Ecto neural progenitor cell (in vitro differentiated cells): ENCODE measurements around the gene PCBP3.
"Not testable (repeated sequence)": the region's sequence is repeated elsewhere in the genome, so short reads cannot be mapped to it uniquely, and the experiment has no call there.

Experiments used
- DNase-seq: peaks from one replicate; pipeline ENCODE4 v3.0.0-alpha.2; 2018; ENCODE audit warnings: low spot score

Gene PCBP3

GRCh38 chr21:45845770-45846090 is 202.2 kb downstream of the PCBP3 start:
- DNase-seq = no peak

- no peak for DNase-seq
Measured at GRCh38 chr21:45846373-45847160, 203.0 kb downstream of the PCBP3 start.

GRCh38 chr21:45847870-45848269 is 204.3 kb downstream of the PCBP3 start:
- no peak for DNase-seq

GRCh38 chr21:45848331-45848730 is 204.8 kb downstream of the PCBP3 start:
- no peak for DNase-seq

- no peak for DNase-seq
Measured at GRCh38 chr21:45848805-45849204, 205.3 kb downstream of the PCBP3 start.

GRCh38 chr21:45849651-45850050 is 206.1 kb downstream of the PCBP3 start:
- no peak for DNase-seq

GRCh38 chr21:45850181-45850580 is 206.7 kb downstream of the PCBP3 start:
- no peak for DNase-seq

GRCh38 chr21:45852386-45852785 is 208.9 kb downstream of the PCBP3 start:
- not testable (repeated sequence) for DNase-seq

- DNase-seq = peak; percentile 35
Measured at GRCh38 chr21:45852886-45853400, 209.4 kb downstream of the PCBP3 start.

GRCh38 chr21:45853703-45854342 is 210.3 kb downstream of the PCBP3 start:
- peak; percentile 29 for DNase-seq

GRCh38 chr21:45854690-45855247 is 211.2 kb downstream of the PCBP3 start:
- DNase-seq = peak; percentile 49

- peak; percentile 37 for DNase-seq
Measured at GRCh38 chr21:45855248-45855811, 211.8 kb downstream of the PCBP3 start.

GRCh38 chr21:45856442-45856841 is 212.9 kb downstream of the PCBP3 start:
- peak; percentile 19 for DNase-seq

GRCh38 chr21:45856906-45857305 is 213.4 kb downstream of the PCBP3 start:
- DNase-seq = no peak

- DNase-seq = peak; percentile 30
Measured at GRCh38 chr21:45857761-45858160, 214.2 kb downstream of the PCBP3 start.

GRCh38 chr21:45858180-45858579 is 214.7 kb downstream of the PCBP3 start:
- peak; percentile 37 for DNase-seq

GRCh38 chr21:45859041-45859761 is 215.7 kb downstream of the PCBP3 start:
- DNase-seq = peak; percentile 42

GRCh38 chr21:45859762-45860357 is 216.3 kb downstream of the PCBP3 start:
- DNase-seq = peak; percentile 20

GRCh38 chr21:45860493-45861155 is 217.1 kb downstream of the PCBP3 start:
- peak; percentile 38 for DNase-seq

- DNase-seq = peak; percentile 44
Measured at GRCh38 chr21:45861156-45861870, 217.8 kb downstream of the PCBP3 start.
